HL-60 (cell line): ENCODE measurements around the gene EBF4.

ENCODE experiments used
- DNase-seq, 2 experiments: peaks; one replicate each; pipeline ENCODE4 v3.0.0-alpha.2; 2010 to 2020; ENCODE audit warnings: low read depth in 1 of 2, low spot score in 1 of 2
- H3K27ac ChIP-seq: fragments of 250-450 bp; sonication (Bioruptor Pico); replicated peaks from 2 replicates; pipeline ENCODE4 v1.5.1; 2020; ENCODE audit warnings: mild to moderate bottlenecking, moderate library complexity
- H3K27me3 ChIP-seq: fragments of 250-450 bp; sonication (Bioruptor Pico); 2 replicates; pipeline ENCODE4 v1.5.1; 2021; ENCODE audit warnings: mild to moderate bottlenecking, moderate library complexity; ENCODE audit not compliant: insufficient read depth, poor library complexity, severe bottlenecking
- H3K4me3 ChIP-seq: replicated peaks from 2 replicates; pipeline ENCODE4 v1.5.1; 2011; ENCODE audit warnings: mild to moderate bottlenecking, control low read depth, low read length; ENCODE audit not compliant: insufficient read depth
- CTCF ChIP-seq: IDR thresholded peaks from one replicate; pipeline ENCODE4 v1.5.1; 2011; ENCODE audit warnings: low read length, control low read depth, inconsistent platforms; ENCODE audit not compliant: insufficient read depth
- GABPA ChIP-seq: IDR thresholded peaks from 2 replicates; pipeline ENCODE4 v1.6.1; 2012; ENCODE audit warnings: low read depth
- POLR2AphosphoS5 ChIP-seq: IDR thresholded peaks from 2 replicates; pipeline ENCODE4 v1.6.1; 2012; ENCODE audit warnings: low read depth
- REST ChIP-seq: IDR thresholded peaks from 2 replicates; pipeline ENCODE4 v1.6.1; 2012; ENCODE audit warnings: low read depth; ENCODE audit not compliant: insufficient replicate concordance
- SPI1 ChIP-seq: IDR thresholded peaks from 2 replicates; pipeline ENCODE4 v1.6.1; 2012; ENCODE audit warnings: low read depth, mild to moderate bottlenecking, borderline replicate concordance

The EBF4 gene

GRCh38 chr20:2760297-2760951 lies 67.8 kb downstream of the EBF4 start:
- TF ChIP-seq POLR2AphosphoS5, result no peak
- no peak for TF ChIP-seq GABPA
- no peak for TF ChIP-seq REST
- no peak for TF ChIP-seq SPI1
- no peak for TF ChIP-seq CTCF
- Histone ChIP-seq H3K27ac (no peak overlapping the region), H3K27me3 (peaks cover 3% of the 10 kb centered on the region), H3K4me3 (no peak overlapping the region)
- no peak for DNase-seq

GRCh38 chr20:2760952-2761305 lies 68.3 kb downstream of the EBF4 start:
- Histone ChIP-seq H3K27ac (no peak overlapping the region), H3K27me3 (peaks cover 3% of the 10 kb centered on the region), H3K4me3 (no peak overlapping the region)
- no peak for TF ChIP-seq SPI1
- no peak for TF ChIP-seq GABPA
- no peak for TF ChIP-seq CTCF
- TF ChIP-seq REST, result no peak
- no peak for TF ChIP-seq POLR2AphosphoS5
- no peak for DNase-seq

- H3K4me3 ChIP-seq, result no peak overlapping the region
- DNase-seq, result no peak
- H3K27ac ChIP-seq, result no peak overlapping the region
- H3K27me3 ChIP-seq, result peaks cover 2% of the 10 kb centered on the region
- TF ChIP-seq SPI1 (no peak), CTCF (no peak), POLR2AphosphoS5 (no peak), REST (no peak), GABPA (no peak)
Observed at GRCh38 chr20:2761885-2762284, 69.3 kb downstream of the EBF4 start.
